Thoracic aorta (tissue), 2 donors: ENCODE data around the gene MEOX1. TPM values are rescaled to one million over a fixed set of nuclear protein-coding genes. Genes with fewer than 3 reads are reported as not detected.

Experiments used
- ATAC-seq: fragments of 150-250 bp; one replicate; pipeline ENCODE4 v1.8.0; 2017; ENCODE audit warnings: low read depth; ENCODE audit not compliant: insufficient number of reproducible peaks, low FRiP score
- DNase-seq: peaks from one replicate; pipeline ENCODE4 v3.0.0-alpha.2; 2020; ENCODE audit warnings: low spot score
- H3K27ac ChIP-seq, 2 donors: fragments of 200-600 bp; sonication (generic); 1 replicate in 1 of 2; 2 replicates in 1 of 2; pipeline ENCODE4 v1.5.1; 2016; ENCODE audit warnings: mild to moderate bottlenecking in 2 of 2, moderate library complexity in 2 of 2
- H3K27me3 ChIP-seq: fragments of 200-600 bp; sonication (generic); replicated peaks from 2 replicates; pipeline ENCODE4 v1.6.0; 2016; ENCODE audit warnings: mild to moderate bottlenecking; ENCODE audit not compliant: insufficient read depth
- H3K36me3 ChIP-seq: fragments of 200-600 bp; sonication (generic); one replicate; pipeline ENCODE4 v1.5.1; 2016
- H3K4me1 ChIP-seq, 2 donors: fragments of 200-600 bp; sonication (generic); 1 replicate in 1 of 2; 2 replicates in 1 of 2; pipeline versions ENCODE4 v1.5.1 to v1.6.0; 2016; ENCODE audit warnings: low read depth in 2 of 2, mild to moderate bottlenecking in 1 of 2; ENCODE audit not compliant: control insufficient read depth in 1 of 2
- H3K4me3 ChIP-seq: fragments of 200-600 bp; sonication (generic); 2 replicates; pipeline ENCODE4 v1.5.1; 2016; ENCODE audit warnings: mild to moderate bottlenecking
- H3K9me3 ChIP-seq: fragments of 200-600 bp; sonication (generic); 2 replicates; pipeline ENCODE4 v1.5.1; 2016
- total RNA-seq, 2 donors: library from RNA; depleted of rRNA; stranded (reverse); fragments of >200 nt; gene quantifications; one replicate each; pipeline versions ENCODE4 v1.1.0 to v1.2.3, GENCODE V29; 2016
- TF ChIP-seq, protein P1 (sequence below): fragments of 200-600 bp; sonication (generic); IDR thresholded peaks from one replicate; pipeline ENCODE4 v1.5.1; 2019; ENCODE audit warnings: antibody characterized with exemption

MEOX1 gene
- total RNA-seq, 2 donors from 2014 or later, result 3.0 to 5.4 TPM

DNA sequence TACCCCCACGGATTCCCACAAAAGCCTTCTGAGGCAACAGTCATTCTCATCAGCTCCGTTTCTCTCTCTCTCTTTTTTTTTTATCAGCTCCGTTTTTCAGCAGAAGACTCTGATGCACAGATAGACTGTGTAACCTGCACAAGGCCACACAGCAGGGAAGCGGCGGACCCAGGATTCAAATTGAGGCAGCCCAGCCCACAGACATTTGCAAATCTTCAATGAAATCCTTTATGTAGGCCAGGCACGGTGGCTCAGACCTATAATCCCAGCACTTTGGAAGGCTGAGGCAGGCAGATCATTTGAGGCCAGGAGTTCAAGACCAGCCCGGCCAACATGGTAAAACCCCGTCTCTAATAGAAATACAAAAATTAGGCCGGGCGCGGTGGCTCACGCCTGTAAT, 2.4 kb upstream of the MEOX1 start:
- H3K4me1 ChIP-seq, result peaks cover 9 to 17% of the 10 kb centered on the region in 2 donors
- H3K9me3 ChIP-seq, result no peaks in the 10 kb centered on the region
- TF ChIP-seq, protein P1, sequence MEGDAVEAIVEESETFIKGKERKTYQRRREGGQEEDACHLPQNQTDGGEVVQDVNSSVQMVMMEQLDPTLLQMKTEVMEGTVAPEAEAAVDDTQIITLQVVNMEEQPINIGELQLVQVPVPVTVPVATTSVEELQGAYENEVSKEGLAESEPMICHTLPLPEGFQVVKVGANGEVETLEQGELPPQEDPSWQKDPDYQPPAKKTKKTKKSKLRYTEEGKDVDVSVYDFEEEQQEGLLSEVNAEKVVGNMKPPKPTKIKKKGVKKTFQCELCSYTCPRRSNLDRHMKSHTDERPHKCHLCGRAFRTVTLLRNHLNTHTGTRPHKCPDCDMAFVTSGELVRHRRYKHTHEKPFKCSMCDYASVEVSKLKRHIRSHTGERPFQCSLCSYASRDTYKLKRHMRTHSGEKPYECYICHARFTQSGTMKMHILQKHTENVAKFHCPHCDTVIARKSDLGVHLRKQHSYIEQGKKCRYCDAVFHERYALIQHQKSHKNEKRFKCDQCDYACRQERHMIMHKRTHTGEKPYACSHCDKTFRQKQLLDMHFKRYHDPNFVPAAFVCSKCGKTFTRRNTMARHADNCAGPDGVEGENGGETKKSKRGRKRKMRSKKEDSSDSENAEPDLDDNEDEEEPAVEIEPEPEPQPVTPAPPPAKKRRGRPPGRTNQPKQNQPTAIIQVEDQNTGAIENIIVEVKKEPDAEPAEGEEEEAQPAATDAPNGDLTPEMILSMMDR, result no peak
- H3K27me3 ChIP-seq, result no peaks in the 10 kb centered on the region
- ATAC-seq (no peak), DNase-seq (no peak)
- no peaks in the 10 kb centered on the region for H3K36me3 ChIP-seq
- no peak overlapping the region for H3K4me3 ChIP-seq
- no peak overlapping the region for H3K27ac ChIP-seq

DNA sequence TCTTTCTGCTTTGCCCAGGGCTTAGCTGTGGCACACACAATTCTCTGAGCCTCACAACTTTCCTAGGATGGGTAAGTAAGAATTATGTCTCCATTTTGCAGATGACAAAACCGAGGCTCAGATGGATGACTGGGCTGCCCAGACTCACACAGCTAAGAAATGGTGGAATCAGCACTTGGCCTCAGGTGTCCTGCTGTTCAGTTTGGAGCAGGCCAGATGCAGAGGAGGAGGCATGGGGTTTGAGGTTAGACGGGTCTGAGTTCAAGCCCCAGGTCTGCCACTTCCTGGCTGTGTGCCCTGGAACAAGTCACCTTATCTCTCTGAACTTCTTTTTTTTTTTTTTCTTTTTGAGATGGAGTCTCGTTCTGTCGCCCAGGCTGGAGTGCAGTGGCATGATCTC, 1.7 kb upstream of the MEOX1 start:
- DNase-seq (no peak), ATAC-seq (no peak)
- H3K9me3 ChIP-seq, result no peaks in the 10 kb centered on the region
- no peaks in the 10 kb centered on the region for H3K36me3 ChIP-seq
- H3K4me3 ChIP-seq, result no peak overlapping the region
- H3K27ac ChIP-seq, result no peak overlapping the region
- no peaks in the 10 kb centered on the region for H3K27me3 ChIP-seq
- TF ChIP-seq, protein P1, result no peak
- peaks cover 9 to 17% of the 10 kb centered on the region in 2 donors for H3K4me1 ChIP-seq

DNA sequence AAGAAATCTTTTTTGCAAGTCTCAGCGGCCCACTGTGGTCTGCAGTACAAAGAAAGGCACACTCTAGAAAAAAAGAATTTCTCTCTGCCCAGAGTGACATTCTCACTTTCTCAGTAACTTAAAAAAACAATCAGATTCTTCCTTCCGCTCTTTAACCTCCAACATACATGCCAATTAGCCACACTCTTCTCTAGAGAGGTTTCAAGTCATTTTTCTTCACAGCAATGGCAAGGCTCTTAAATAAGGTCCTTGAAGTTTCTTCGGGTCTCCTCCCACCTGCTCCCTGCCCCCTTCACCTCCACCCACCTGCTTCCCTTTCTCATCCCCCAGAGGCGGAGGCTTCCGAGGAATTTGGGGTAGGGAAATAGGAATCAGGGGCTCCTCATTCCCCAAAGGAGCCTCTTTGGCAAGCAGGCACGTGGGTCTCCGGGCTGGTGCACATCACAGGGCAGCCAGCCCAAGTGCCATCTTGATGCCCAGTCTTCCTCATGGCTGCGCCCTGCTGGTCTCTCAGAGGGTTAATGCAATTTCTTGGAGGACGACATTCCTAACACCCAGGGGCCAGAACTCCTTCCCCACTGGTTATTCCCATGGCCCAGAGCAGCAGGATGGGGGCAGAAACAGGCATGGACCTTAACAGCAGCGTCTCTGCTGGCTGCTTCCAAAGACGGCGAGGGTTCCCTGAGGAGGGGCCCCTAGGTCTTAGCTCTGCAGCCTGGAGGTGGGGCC, 855 bp upstream of the MEOX1 start:
- H3K4me3 ChIP-seq, result no peak overlapping the region
- no peak overlapping the region for H3K27ac ChIP-seq
- H3K36me3 ChIP-seq, result no peaks in the 10 kb centered on the region
- no peaks in the 10 kb centered on the region for H3K27me3 ChIP-seq
- peaks cover 9 to 17% of the 10 kb centered on the region in 2 donors for H3K4me1 ChIP-seq
- H3K9me3 ChIP-seq, result no peaks in the 10 kb centered on the region
- TF ChIP-seq, protein P1, result no peak
- no peak for ATAC-seq
- no peak for DNase-seq

DNA sequence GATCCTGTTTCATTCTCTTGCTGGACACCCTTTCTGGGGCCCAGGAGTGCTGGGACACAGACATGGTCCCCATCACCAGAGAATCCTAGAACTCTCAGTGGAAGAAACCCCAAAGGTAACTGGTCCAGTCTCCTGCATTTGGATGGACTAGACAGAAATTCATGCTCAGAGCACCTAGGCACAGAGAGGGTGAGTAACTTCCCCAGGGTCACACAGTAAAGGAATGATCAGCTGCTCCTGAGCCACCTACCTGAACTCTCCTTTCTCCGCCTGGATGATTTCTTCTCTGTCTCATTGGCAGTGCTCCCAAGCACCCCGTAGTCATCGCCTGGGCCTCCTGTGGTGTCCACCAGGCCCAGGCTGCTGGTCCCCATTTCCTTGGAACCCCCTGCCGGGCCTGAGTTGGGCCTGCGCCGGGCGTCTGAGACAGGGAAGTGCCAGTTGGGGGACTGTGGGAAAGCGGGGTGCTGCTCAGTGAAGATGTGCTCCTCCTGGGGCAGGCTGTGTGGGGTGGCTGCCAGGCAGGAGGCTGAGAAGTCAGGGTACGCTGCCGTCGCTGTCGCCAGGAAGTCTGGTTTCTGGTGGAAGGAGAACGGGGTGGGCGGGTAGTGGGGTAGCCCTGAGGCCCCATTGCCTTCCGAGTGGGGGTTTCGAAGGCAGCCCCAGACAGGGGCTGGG, 767 bp downstream of the MEOX1 start:
- no peak overlapping the region for H3K4me3 ChIP-seq

More for the DNA sequence above, 767 bp downstream of the MEOX1 start:
- Histone ChIP-seq H3K9me3 (no peaks in the 10 kb centered on the region), H3K36me3 (no peaks in the 10 kb centered on the region), H3K4me1 (peaks cover 9 to 17% of the 10 kb centered on the region in 2 donors), H3K27ac (no peak overlapping the region), H3K27me3 (no peaks in the 10 kb centered on the region)
- TF ChIP-seq, protein P1, result no peak
- no peak for DNase-seq
- no peak for ATAC-seq
